Spleen (tissue), 11 donors: ENCODE data around the gene ADH7. TPM values are rescaled to one million over a fixed set of nuclear protein-coding genes. Genes with fewer than 3 reads are reported as not detected.

Experiments used
- DNase-seq: peaks from one replicate; pipeline ENCODE4 v3.0.0-alpha.2; 2020
- H3K27ac ChIP-seq, 8 donors: fragments of 200-600 bp; sonication (generic) in 7 of 8; 1 replicate in 4 of 8; 2 replicates in 4 of 8; pipeline versions ENCODE4 v1.5.0 to v1.8.0; 2016 to 2021; ENCODE audit warnings: inconsistent platforms in 4 of 8, mild to moderate bottlenecking in 4 of 8, moderate library complexity in 1 of 8
- H3K27me3 ChIP-seq, 7 donors: fragments of 200-600 bp; sonication (generic) in 6 of 7; replicated peaks in 1 of 7; 1 replicate in 4 of 7; 2 replicates in 3 of 7; pipeline versions ENCODE4 v1.5.0 to v1.8.0; 2016 to 2021; ENCODE audit warnings: inconsistent platforms in 3 of 7, mild to moderate bottlenecking in 1 of 7
- H3K36me3 ChIP-seq, 6 donors: fragments of 200-600 bp; sonication (generic) in 5 of 6; 1 replicate in 4 of 6; 2 replicates in 2 of 6; pipeline versions ENCODE4 v1.5.0 to v1.8.0; 2016 to 2021; ENCODE audit warnings: inconsistent platforms in 2 of 6
- H3K4me1 ChIP-seq, 6 donors: fragments of 200-600 bp; sonication (generic) in 5 of 6; 1 replicate in 3 of 6; 2 replicates in 3 of 6; pipeline versions ENCODE4 v1.5.0 to v1.8.0; 2016 to 2021; ENCODE audit warnings: inconsistent platforms in 3 of 6
- H3K4me3 ChIP-seq, 8 donors: fragments of 200-600 bp; sonication (generic) in 7 of 8; 1 replicate in 4 of 8; 2 replicates in 4 of 8; pipeline versions ENCODE4 v1.5.0 to v1.8.0; 2016 to 2021; ENCODE audit warnings: inconsistent platforms in 4 of 8, mild to moderate bottlenecking in 4 of 8, moderate library complexity in 2 of 8
- H3K9me3 ChIP-seq, 8 donors: fragments of 200-600 bp; sonication (generic) in 7 of 8; 1 replicate in 4 of 8; 2 replicates in 4 of 8; pipeline versions ENCODE4 v1.5.0 to v1.8.0; 2016 to 2021; ENCODE audit warnings: inconsistent platforms in 4 of 8
- POLR2A ChIP-seq, 3 donors: fragments of 450-650 bp; IDR thresholded peaks; one replicate each; pipeline ENCODE4 v1.5.1; 2017; ENCODE audit warnings: antibody characterized with exemption in 3 of 3, mild to moderate bottlenecking in 1 of 3
- POLR2AphosphoS5 ChIP-seq, 3 donors: sonication (generic); formaldehyde crosslinking; IDR thresholded peaks; one replicate each; pipeline ENCODE4 v1.5.1; 2017; ENCODE audit warnings: antibody characterized with exemption in 3 of 3
- WGBS, 5 donors: extraction: QIAGEN DNeasy Blood & Tissue Kit in 3 of 5; methylation state at CpG; one replicate each; pipeline versions ENCODE4 v1.1.5 to v1.1.7; 2013 to 2018; 5-methylcytosine and 5-hydroxymethylcytosine counted together
- intact Hi-C: fragments of 100-400 bp; cut with DNase I; formaldehyde crosslinking; loops from one replicate; pipeline ENCODE4 v1.15.0; 2023; ENCODE audit warnings: low total_unique reads
- polyA plus RNA-seq, 3 donors: library from polyadenylated mRNA; stranded (reverse); fragments of 200-250 nt; gene quantifications; one replicate each; pipeline ENCODE4 v1.2.1, GENCODE V29; 2013
- total RNA-seq, 7 donors: library from RNA; depleted of rRNA in 3 of 7; stranded (reverse); fragments of >200 nt in 3 of 7; fragmentation: NEBNext Ultra II Directional in 4 of 7; extraction: Animal tissue kit (Norgen Biotek cat#: 25700) in 4 of 7; gene quantifications; one replicate each; pipeline versions ENCODE4 v1.1.0 to v1.2.1, GENCODE V29; 2016 to 2021
- TF ChIP-seq, protein P1 (sequence below), 11 experiments: fragments of 200-600 bp in 7 of 11; fragments of 450-650 bp in 4 of 11; sonication (generic) in 4 of 11; IDR thresholded peaks in 8 of 11; conservative IDR thresholded peaks in 3 of 11; 1 replicate in 7 of 11; 2 replicates in 4 of 11; pipeline versions ENCODE4 v1.4.0 to v1.8.0; 2016 to 2021; ENCODE audit warnings: antibody characterized with exemption in 11 of 11, inconsistent platforms in 4 of 11, mild to moderate bottlenecking in 1 of 11
- donor health status: healthy with polysubstance abuse.
- donor health status: DM: no; HTN: no; CAD: no; lungs with moderate emphysema.
- donor health status: DM: no; HTN: no; CAD: no.
- donor health status: Bipolar disorder and iron deficiency.
- donor health status: healthy.
- donor health status: DM: no; HTN: no; CAD: no.
- donor health status: DM: yes; HTN: yes; CAD: no.

ADH7 gene
- total and polyA plus RNA-seq, 10 donors: 0.02 to 0.06 TPM; not detected in 8

DNA sequence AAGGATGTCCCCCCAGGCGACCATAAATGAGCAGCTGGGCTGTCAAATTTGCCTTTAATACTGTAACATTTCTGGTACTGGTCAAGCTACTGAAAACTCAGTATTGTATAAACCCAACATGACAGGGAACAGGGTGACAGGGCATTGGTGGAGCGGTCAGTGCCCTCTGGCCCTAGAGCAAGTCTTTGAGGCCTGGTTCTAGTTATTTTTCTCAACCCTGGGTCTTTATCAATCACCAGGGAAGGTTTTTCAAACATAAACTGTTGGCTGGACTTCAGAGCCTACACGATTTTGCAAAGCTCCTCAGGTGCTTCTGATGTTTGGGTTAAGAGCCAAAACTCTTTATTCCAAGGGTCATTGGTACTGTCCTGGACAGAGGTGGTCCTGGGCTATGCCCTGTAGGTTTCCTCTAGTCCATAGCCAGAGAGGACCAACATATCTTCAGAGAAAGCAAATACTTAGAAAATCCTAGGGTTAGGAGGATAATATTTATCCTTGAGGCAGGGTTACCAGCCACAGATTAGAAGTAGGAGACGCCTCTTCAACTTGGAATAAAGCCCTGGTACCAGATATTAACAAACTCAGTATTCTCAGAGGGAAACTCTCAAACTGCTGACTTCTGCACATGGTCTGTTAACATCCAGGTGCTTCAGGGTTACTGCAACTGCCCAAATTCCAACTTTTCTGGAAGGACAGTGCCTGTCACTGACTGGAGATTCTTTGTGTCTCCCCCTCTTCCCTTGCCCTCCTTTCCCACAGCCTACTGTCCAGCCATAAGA lies 26.7 kb upstream of the ADH7 start:
- Histone ChIP-seq H3K36me3 (no peaks in the 10 kb centered on the region), H3K27ac (no peak overlapping the region), H3K27me3 (peaks cover 0 to 19% (median 0%) of the 10 kb centered on the region in 7 donors), H3K9me3 (no peaks in the 10 kb centered on the region), H3K4me1 (no peaks in the 10 kb centered on the region), H3K4me3 (no peak overlapping the region)
- no peak for DNase-seq
- WGBS, 5 donors: 43 to 89% (median 65%) methylated on average over 3 to 4 of the region's 4 CpGs
- TF ChIP-seq POLR2AphosphoS5 (IDR thresholded peaks at IDR 0.05) (no peak), POLR2A (IDR thresholded peaks at IDR 0.05) (no peak)
- TF ChIP-seq, protein P1, sequence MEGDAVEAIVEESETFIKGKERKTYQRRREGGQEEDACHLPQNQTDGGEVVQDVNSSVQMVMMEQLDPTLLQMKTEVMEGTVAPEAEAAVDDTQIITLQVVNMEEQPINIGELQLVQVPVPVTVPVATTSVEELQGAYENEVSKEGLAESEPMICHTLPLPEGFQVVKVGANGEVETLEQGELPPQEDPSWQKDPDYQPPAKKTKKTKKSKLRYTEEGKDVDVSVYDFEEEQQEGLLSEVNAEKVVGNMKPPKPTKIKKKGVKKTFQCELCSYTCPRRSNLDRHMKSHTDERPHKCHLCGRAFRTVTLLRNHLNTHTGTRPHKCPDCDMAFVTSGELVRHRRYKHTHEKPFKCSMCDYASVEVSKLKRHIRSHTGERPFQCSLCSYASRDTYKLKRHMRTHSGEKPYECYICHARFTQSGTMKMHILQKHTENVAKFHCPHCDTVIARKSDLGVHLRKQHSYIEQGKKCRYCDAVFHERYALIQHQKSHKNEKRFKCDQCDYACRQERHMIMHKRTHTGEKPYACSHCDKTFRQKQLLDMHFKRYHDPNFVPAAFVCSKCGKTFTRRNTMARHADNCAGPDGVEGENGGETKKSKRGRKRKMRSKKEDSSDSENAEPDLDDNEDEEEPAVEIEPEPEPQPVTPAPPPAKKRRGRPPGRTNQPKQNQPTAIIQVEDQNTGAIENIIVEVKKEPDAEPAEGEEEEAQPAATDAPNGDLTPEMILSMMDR (IDR thresholded peaks at IDR 0.05 in 8 of 11, conservative IDR thresholded peaks at IDR 0.05 in 3 of 11): no peak
- intact Hi-C loops: no loop called here

DNA sequence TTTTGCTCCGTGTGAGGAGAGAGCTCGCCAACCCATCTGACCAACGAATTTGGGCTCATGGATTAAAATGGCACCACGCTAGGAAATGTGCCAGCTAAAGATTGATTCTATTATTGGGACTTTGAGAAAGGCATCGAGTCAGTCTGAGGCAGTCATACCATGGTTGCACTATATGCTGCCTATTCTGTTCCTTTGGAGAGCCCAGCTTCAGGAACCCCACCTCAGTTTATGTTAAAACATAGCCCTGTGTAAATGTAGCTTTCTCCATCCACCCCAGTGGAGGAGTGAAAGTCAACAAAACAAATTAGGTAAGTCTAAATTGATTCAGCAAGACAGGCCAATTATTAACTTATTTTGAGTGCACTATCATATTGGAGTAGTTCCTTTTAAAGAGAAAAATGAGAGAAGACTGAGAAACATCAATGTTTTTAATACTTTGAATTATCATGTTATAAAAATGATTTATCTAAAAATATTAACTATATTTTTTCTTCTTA lies 24.5 kb upstream of the ADH7 start:
- H3K36me3 ChIP-seq: no peaks in the 10 kb centered on the region
- H3K4me1 ChIP-seq: no peaks in the 10 kb centered on the region
- TF ChIP-seq POLR2A (IDR thresholded peaks at IDR 0.05) (no peak), POLR2AphosphoS5 (IDR thresholded peaks at IDR 0.05) (no peak)
- TF ChIP-seq, protein P1 (IDR thresholded peaks at IDR 0.05 in 8 of 11, conservative IDR thresholded peaks at IDR 0.05 in 3 of 11): no peak
- H3K27me3 ChIP-seq: peaks cover 0 to 8% (median 0%) of the 10 kb centered on the region in 7 donors
- H3K27ac ChIP-seq: no peak overlapping the region
- no peaks in the 10 kb centered on the region for H3K9me3 ChIP-seq
- no peak for DNase-seq
- WGBS, 5 donors: 83 to 92% (median 87%) methylated on average over 5 of the region's 5 CpGs
- intact Hi-C loops: no loop called here
- H3K4me3 ChIP-seq: no peak overlapping the region

DNA sequence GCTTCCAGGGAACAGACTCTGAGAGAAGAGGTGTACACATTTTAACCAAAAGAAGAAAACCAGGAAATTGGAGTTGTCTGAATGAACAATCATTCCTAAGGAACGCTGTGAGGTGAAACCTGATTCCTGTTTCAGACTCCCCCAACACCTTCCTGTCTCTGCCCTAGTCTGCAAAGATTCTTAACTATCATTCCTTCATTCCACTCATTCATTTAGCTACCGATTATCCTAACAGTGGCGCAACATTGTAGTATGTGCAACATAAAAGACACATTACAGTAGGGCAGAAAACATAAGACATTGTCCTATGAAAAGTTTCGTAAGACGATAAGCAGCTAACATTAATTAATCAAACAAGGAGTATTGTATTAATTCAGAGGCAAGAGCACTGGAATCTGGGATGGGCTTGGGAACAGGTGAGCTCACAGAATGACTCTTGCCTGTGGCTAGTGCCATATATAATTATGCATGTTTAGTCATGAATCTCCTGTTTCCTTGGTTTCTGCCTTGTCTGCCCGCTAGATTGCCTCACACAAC lies 23.8 kb upstream of the ADH7 start:
- Histone ChIP-seq H3K9me3 (no peaks in the 10 kb centered on the region), H3K27me3 (peaks cover 0 to 9% (median 0%) of the 10 kb centered on the region in 7 donors), H3K4me3 (no peak overlapping the region), H3K36me3 (no peaks in the 10 kb centered on the region), H3K27ac (no peak overlapping the region), H3K4me1 (no peaks in the 10 kb centered on the region)
- no peak for DNase-seq
- intact Hi-C loops: no loop called here
- WGBS, 5 donors: 66 to 83% (median 80%) methylated on average over 6 of the region's 6 CpGs
- TF ChIP-seq, protein P1 (IDR thresholded peaks at IDR 0.05 in 8 of 11, conservative IDR thresholded peaks at IDR 0.05 in 3 of 11): no peak
- no peak for TF ChIP-seq POLR2A (IDR thresholded peaks at IDR 0.05)
- no peak for TF ChIP-seq POLR2AphosphoS5 (IDR thresholded peaks at IDR 0.05)

DNA sequence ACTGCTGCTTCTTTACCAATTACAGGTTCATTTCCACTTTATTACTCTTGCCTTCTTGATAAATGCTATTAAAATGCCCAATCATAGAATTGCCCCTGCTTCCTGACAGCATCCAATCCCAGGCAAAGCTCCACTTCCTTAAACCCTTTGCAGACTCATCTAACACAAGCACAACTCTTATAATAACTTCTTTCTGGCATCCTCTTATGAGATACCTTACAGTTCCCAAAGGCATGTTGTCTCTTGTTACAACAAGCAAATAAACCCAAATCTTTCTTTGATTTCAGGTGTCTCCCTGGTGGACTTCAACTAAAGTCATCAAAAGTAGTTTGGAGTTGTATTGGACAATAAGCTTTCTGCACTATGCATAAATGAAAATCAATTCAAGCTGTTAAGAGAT lies 22.5 kb upstream of the ADH7 start:
- no peaks in the 10 kb centered on the region for H3K36me3 ChIP-seq
- no peak for DNase-seq
- H3K27ac ChIP-seq: no peak overlapping the region
- peaks cover 0 to 8% (median 2%) of the 10 kb centered on the region in 8 donors for H3K9me3 ChIP-seq
- no peaks in the 10 kb centered on the region for H3K4me1 ChIP-seq
- peaks cover 0 to 13% (median 0%) of the 10 kb centered on the region in 7 donors for H3K27me3 ChIP-seq
- intact Hi-C loops: no loop called here
- TF ChIP-seq, protein P1 (IDR thresholded peaks at IDR 0.05 in 8 of 11, conservative IDR thresholded peaks at IDR 0.05 in 3 of 11): no peak
- no peak overlapping the region for H3K4me3 ChIP-seq
